Hematopoietic multipotent progenitor cell treated with erythropoietin and hydrocortisone succinate and interleukin-3 and kit ligand, for 6 days (in vitro differentiated cells): ENCODE results near the gene GATAD2B.
"Not testable (repeated sequence)": the region's sequence is repeated elsewhere in the genome, so short reads cannot be mapped to it uniquely, and the experiment has no call there.

Experiments
- DNase-seq: peaks from one replicate; pipeline ENCODE4 v3.0.0-alpha.2; 2015

GATAD2B gene

GRCh38 chr1:153882296-153882912, 40.4 kb downstream of the GATAD2B start:
- DNase-seq: no peak

DNA sequence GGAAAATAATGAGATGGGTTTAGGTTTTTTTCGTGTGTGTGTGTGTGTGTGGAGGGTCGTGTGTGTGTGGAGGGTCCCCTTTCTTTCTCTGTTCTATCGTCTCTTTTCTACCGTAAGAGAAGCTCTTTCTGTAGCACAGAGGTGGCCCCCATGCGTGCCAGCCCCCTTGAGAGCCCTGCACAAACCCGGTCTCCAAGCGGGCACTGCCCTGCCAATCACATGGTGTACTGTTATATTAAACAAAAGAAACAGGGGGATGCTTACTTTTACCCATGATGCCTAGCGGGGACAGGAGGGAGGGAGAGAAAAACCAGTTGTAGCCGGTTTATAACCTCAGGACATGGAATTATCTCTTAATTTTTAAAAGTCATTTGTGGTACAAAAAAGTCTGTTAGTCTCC, 41.0 kb downstream of the GATAD2B start:
- peak; percentile 53 for DNase-seq

GRCh38 chr1:153880962-153881361, 41.8 kb downstream of the GATAD2B start:
- peak; percentile 89 for DNase-seq

DNA sequence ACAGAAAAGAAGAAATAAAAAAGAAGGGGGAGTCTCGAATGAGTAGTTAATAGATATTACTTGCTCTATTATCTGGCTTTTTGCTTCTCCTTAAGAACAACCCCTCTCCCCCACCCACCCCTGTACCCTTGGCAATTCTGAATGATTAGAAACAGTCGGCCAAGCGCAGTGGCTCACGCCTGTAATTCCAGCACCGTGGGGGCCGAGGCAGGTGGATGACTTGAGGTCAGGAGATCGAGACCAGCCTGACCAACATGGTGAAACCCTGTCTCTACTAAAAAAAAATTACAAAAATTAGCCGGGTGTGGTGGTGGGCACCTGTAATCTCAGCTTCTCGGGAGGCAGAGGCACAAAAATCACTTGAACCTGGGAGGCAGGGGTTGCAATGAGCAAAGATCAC, 42.7 kb downstream of the GATAD2B start:
- no peak for DNase-seq

- DNase-seq: no peak
Measured at GRCh38 chr1:153877112-153877511, 45.7 kb downstream of the GATAD2B start.

DNA sequence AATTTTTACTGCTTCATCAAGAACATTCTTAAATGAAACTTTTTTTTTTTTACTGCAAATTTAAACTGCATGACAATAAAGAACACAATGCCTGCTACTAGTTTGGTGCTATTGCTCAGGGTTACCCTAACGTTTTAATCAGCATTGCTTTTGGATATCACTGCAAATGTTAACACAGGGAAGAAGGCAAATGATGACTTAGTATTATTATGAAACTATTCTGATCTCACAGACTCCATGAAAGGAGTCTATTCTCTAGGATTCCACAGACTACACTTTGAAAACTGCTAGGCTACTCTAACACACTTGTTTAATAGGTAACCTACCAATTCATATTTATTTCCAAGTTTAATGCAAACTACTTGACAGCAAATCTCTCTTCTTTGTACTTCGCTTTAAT, 49.8 kb downstream of the GATAD2B start:
- DNase-seq: no peak

DNA sequence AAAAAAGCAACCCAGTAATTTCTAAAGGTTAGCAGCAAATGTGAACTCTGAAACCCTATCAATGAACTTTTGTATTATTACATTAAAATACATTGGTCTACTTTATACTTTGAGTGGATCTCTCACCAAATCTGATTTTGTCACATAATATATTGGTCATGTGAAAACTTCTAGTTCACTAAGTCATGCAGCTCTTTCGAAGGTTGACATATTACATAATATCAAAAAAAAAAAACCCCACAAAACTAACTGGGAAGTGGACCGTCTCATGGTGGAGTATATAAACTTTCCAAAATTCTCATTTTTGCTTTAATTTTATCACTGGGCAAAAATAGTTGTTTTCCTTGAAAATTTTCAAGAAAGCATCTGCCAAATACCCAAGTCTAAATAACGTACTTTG, 50.4 kb downstream of the GATAD2B start:
- no peak for DNase-seq

- no peak for DNase-seq
Measured at GRCh38 chr1:153869486-153869885, 53.3 kb downstream of the GATAD2B start.

GRCh38 chr1:153866045-153866850, 56.5 kb downstream of the GATAD2B start:
- no peak for DNase-seq

DNA sequence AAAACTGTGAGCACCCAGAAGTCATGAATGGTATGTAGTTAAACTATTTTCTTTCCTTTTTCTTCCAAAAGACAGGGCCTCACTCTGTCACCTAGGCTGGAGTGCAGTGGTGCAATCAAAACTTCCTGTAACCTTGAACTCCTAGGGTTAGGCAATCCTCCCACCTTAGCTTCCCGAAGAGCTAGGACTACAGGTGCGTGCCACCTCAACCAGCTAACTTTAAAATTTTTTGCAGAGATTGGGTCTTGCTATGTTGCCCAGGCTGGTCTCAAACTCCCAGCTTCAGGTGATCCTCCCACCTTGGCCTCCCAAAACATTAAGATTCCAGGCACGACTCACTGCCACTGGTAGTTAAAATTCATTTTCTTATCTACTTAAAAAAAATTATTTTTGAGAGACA, 62.5 kb downstream of the GATAD2B start:
- no peak for DNase-seq

DNA sequence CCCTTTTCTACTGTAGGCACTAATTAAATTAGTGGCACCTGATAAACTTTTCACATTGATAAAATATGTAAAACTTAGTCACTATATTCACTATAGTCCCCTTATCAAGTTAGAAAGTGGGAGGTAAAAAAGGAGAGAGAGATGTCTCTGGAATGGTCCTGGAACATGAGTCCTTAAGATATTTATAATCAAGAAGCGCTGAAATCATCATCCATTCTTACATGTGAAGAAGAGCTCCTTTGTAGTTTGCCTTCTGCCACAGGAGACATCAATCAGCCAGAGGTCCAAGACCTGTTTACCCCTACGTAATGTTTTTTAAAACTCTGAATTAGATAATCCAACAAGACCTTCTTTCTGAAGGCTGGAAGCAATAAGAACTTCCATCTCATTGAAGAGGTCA, 65.3 kb downstream of the GATAD2B start:
- DNase-seq: no peak

DNA sequence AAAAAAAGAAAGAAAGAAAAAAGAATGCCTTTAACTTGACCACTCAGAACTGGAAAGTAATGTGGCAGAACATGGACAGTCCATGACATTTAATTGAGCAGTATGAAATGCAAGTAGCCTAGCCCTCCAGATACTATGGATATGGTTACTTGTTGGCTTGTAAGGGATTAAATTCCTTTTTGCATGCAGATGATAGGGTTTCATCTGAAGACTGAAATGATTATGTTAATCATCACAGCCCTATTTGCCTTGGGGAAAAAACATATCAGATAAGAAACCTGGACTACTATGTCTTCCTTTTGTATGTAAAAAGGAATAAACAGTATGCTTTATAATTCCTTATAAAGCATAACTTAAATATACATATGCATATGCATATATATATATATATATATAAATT, 66.0 kb downstream of the GATAD2B start:
- no peak for DNase-seq

DNA sequence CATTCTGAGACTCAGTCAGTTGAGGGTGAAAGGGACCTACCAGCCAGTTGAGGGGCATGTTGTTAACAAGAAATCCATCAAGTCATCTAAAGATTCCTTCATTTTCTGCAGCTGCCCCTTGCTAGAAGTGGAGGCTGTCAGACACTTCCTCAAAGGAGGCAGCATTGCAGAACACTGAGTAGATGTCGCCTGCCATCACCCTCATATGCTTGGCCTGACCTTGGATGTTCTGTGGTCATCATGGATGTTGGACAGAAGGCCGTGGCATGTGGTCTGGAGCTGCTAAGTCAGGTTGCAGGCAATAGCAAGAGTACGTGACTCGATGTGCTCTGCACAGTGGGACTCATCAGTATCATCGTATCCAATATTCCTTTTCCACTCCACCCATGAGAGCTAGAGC, 70.6 kb downstream of the GATAD2B start:
- no peak for DNase-seq

DNA sequence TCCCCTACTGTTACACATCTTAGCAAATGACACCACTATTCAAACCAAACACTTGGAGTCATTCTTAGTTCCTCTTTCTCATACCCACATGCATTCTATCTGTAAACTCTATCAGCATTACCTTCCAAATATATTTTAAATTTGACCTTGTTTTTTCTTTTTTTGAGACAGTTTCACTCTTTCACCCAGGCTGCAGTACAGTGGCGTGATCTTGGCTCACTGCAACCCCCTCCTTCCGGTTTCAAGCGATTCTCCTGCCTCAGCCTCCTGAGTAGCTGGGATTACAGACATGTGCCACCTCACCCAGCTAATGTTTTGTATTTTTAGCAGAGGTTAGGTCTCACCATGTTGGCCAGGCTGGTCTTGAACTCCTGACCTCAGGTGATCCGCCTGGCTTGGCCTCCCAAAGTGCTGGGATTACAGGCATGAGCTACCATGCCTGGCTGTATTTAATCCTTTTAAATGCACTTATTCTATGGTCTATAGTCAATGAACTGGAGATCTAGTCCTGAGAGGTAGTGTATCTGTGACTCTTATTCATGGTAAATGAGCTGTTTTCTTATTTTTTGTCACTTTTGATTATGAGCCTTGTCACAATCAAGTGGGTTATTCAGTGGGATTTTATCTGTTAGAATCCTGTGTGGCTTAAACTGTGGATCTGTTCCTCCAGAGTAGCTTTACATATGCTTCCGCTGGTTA, 73.1 kb downstream of the GATAD2B start:
- DNase-seq: peak; percentile 57

DNA sequence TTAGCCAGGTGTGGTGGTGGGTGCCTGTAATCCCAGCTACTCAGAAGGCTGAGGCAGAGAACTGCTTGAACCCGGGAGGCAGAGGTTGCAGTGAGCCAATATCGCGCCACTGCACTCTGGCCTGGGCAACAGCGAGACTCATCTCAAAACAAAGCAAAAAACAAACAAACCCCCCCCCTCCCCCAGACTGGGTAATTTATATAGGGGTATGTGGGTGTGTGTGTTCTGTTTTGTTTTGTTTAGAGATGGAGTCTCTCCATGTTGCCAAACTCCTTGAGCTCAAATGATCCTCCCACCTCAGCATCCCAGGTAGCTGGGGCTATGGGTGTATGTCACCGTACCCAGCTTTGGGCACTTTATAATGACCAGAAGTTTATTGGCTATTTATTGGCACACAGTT, 74.0 kb downstream of the GATAD2B start:
- no peak for DNase-seq

- DNase-seq: no peak
Measured at GRCh38 chr1:153845158-153845557, 77.6 kb downstream of the GATAD2B start.

GRCh38 chr1:153844349-153844748, 78.4 kb downstream of the GATAD2B start:
- DNase-seq: not testable (repeated sequence)

- no peak for DNase-seq
Measured at GRCh38 chr1:153842006-153842471, 80.7 kb downstream of the GATAD2B start.

DNA sequence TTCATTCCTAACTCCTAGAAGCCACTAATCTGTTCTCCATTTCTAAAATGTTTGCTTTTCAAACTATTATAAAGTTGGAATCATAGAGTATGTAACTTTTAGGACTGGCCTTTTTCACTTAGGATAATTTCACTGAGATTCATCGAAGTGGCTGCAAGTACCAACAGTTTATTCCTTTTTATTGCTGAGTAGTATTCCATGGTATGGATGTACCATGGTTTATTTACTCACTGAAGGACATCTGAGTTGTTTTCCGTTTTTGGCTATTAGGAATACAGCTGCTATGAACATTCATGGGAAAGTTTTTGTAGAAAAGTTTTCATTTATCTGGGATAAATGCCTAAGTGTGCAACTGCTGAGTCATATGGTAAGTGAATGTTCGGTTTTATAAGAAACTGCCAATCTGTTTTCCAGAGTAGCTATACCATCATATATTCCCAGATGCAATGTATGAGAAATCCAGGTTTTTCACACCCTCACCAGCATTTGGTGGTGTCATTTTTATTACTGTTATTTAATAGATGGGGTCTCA, 81.2 kb downstream of the GATAD2B start:
- DNase-seq: no peak

DNA sequence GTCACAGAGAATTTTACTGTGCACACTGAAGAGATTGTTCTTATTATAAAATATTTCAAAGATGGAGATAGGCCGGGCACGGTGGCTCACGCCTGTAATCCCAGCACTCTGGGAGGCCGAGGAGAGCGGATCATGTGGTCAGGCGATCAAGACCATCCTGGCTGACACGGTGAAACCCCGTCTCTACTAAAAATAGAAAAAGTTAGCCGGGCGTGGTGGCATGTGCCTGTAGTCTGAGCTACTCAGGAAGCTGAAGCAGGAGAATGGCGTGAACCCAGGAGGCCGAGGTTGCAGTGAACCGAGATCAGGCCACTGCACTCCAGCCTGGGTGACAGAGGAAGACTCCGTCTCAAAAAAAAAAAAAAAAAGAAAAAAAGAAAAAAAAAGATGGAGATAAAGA, 82.0 kb downstream of the GATAD2B start:
- not testable (repeated sequence) for DNase-seq

DNA sequence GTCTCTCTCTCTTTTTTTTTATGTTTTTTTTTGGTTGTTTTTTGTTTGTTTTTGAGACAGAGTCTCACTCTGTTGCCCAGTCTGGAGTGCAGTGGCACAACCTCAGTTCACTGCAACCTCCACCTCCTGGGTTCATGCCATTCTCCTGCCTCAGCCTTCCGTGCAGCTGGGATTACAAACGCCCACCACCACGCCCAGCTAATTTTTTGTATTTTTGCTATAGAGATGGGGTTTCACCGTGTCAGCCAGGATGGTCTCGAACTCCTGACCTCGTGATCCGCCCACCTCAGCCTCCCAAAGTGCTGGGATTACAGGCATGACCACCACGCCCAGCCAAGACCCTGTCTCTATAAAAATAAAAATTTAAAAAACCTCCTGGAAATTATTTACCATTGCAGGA, 88.8 kb downstream of the GATAD2B start:
- not testable (repeated sequence) for DNase-seq

GRCh38 chr1:153833171-153833570, 89.6 kb downstream of the GATAD2B start:
- DNase-seq: no peak

DNA sequence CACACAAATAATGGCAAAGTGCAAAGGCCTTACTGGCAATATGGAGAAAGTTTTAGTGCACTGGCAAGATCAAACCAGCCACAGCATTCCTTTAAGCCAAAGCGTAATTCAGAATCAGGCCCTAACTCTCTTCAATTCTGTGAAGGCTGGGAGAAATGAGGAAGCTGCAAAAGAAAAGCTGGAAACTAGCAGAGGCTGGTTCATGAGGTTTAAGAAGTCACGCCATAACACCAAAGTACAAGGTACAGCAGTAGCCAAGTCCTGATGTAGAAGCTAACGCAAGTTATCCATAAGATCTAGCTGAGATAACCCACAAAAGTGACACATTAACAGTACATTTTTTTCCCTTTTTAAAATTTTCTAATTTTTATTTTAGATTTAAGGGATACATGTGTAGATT, 90.5 kb downstream of the GATAD2B start:
- DNase-seq: no peak

- no peak for DNase-seq
Measured at GRCh38 chr1:153831026-153831425, 91.7 kb downstream of the GATAD2B start.
